HepG2 (cell line): ENCODE data around the gene MYH10. TPM values are rescaled to one million over a fixed set of nuclear protein-coding genes. Genes with fewer than 3 reads are reported as not detected.

Experiments
- ARNT2 ChIP-seq: sonication (generic); formaldehyde crosslinking; IDR thresholded peaks from 2 replicates; pipeline ENCODE4 v1.8.0; 2022; ENCODE audit warnings: mild to moderate bottlenecking, low read depth, missing genetic modification reagents, moderate library complexity
- ATAD3A ChIP-seq: sonication (generic); formaldehyde crosslinking; IDR thresholded peaks from 2 replicates; pipeline ENCODE4 v1.4.0; 2020; ENCODE audit warnings: missing genetic modification reagents
- BCL6 ChIP-seq: IDR thresholded peaks from 2 replicates; pipeline ENCODE4 v1.6.1; 2016; ENCODE audit warnings: missing genetic modification reagents, missing compliant biosample characterization
- CBX1 ChIP-seq: IDR thresholded peaks from one replicate; pipeline ENCODE4 v1.6.1; 2016; ENCODE audit warnings: antibody characterized with exemption, low read depth
- FOXA1 ChIP-seq, 2 experiments: fragments of 450-650 bp in 1 of 2; sonication (generic) in 1 of 2; formaldehyde crosslinking in 1 of 2; IDR thresholded peaks; 2 replicates each; pipeline versions ENCODE4 v1.4.0 to v1.6.1; 2016 to 2020; ENCODE audit warnings: missing genetic modification reagents in 1 of 2
- HMG20A ChIP-seq: IDR thresholded peaks from 2 replicates; pipeline ENCODE4 v1.6.1; 2016; ENCODE audit warnings: borderline replicate concordance
- JUND ChIP-seq: sonication (generic); formaldehyde crosslinking; IDR thresholded peaks from 2 replicates; pipeline ENCODE4 v1.8.0; 2022; ENCODE audit warnings: mild to moderate bottlenecking, missing genetic modification reagents
- MEIS2 ChIP-seq: sonication (generic); formaldehyde crosslinking; IDR thresholded peaks from 2 replicates; pipeline ENCODE4 v1.9.0; 2021; ENCODE audit warnings: mild to moderate bottlenecking, missing genetic modification reagents
- RBFOX2 ChIP-seq: fragments of 200-400 bp; formaldehyde crosslinking; IDR thresholded peaks from 2 replicates; pipeline ENCODE4 v1.6.1; 2017; ENCODE audit warnings: low read depth, mild to moderate bottlenecking, low read length
- SIX4 ChIP-seq: sonication (generic); formaldehyde crosslinking; IDR thresholded peaks from 2 replicates; pipeline ENCODE4 v1.4.0; 2020; ENCODE audit warnings: missing genetic modification reagents
- ZBTB7B ChIP-seq: sonication (generic); formaldehyde crosslinking; IDR thresholded peaks from 2 replicates; pipeline ENCODE4 v1.4.0; 2020; ENCODE audit warnings: missing genetic modification reagents
- ZKSCAN8 ChIP-seq: IDR thresholded peaks from 2 replicates; pipeline ENCODE4 v1.6.1; 2016; ENCODE audit warnings: borderline replicate concordance, missing genetic modification reagents, missing compliant biosample characterization
- ZNF138 ChIP-seq: sonication (generic); formaldehyde crosslinking; IDR thresholded peaks from 2 replicates; pipeline ENCODE4 v1.5.0; 2020; ENCODE audit warnings: mild to moderate bottlenecking, low read depth, missing genetic modification reagents
- ZNF607 ChIP-seq: sonication (generic); formaldehyde crosslinking; IDR thresholded peaks from 2 replicates; pipeline ENCODE4 v1.5.1; 2020; ENCODE audit warnings: missing genetic modification reagents, mild to moderate bottlenecking, borderline replicate concordance
- ZNF878 ChIP-seq: sonication (generic); formaldehyde crosslinking; IDR thresholded peaks from 2 replicates; pipeline ENCODE4 v1.8.1; 2023; ENCODE audit warnings: mild to moderate bottlenecking, missing genetic modification reagents, moderate library complexity
- polyA plus RNA-seq, 8 experiments: library from polyadenylated mRNA; depleted of rRNA in 3 of 8; stranded (reverse) in 7 of 8; unstranded in 1 of 8; fragments of >200 nt; fragmentation: Illumina TruSeq in 4 of 8; extraction: Trizol in 4 of 8; gene quantifications; 2 replicates each; pipeline versions ENCODE4 v1.2.1 to v1.2.3, GENCODE V29; 2011 to 2016; ENCODE audit warnings: low read depth in 4 of 8, missing spikeins in 1 of 8, mixed read lengths in 1 of 8; ENCODE audit not compliant: insufficient read depth in 1 of 8
- total RNA-seq, 5 experiments: library from RNA; depleted of rRNA; stranded (reverse); fragments of >200 nt; fragmentation: Illumina TruSeq; extraction: Trizol; gene quantifications; 2 replicates each; pipeline ENCODE4 v1.2.3, GENCODE V29; 2016; ENCODE audit warnings: low read depth in 1 of 5
- TF ChIP-seq, protein P1 (sequence below): fragments of 450-650 bp; IDR thresholded peaks from 2 replicates; pipeline ENCODE4 v1.6.1; 2016
- TF ChIP-seq, protein P2 (sequence below): IDR thresholded peaks from 2 replicates; pipeline ENCODE4 v1.6.1; 2016; ENCODE audit warnings: mild to moderate bottlenecking
- TF ChIP-seq, protein P3 (sequence below): sonication (generic); formaldehyde crosslinking; IDR thresholded peaks from 2 replicates; pipeline ENCODE4 v1.4.0; 2020; ENCODE audit warnings: missing genetic modification reagents, borderline replicate concordance
- TF ChIP-seq, protein P4 (sequence below): sonication (generic); formaldehyde crosslinking; IDR thresholded peaks from 2 replicates; pipeline ENCODE4 v1.5.0; 2020; ENCODE audit warnings: mild to moderate bottlenecking, missing genetic modification reagents, borderline replicate concordance

The MYH10 gene
- total and polyA plus RNA-seq, 2 of the 13 experiments (the other 11 are each of a cell fraction or from before 2014, with no cell fraction given), result 43.4 to 68.6 TPM

GRCh38 chr17:8542599-8543502 lies 87.7 kb downstream of the MYH10 start (continued):
- TF ChIP-seq SIX4 (CRISPR knock-in tag), result peak; percentile 65; the same call in 1 of the 2 replicates
- 0 out of 2 replicates have a peak, but pooled peaks have one; percentile 38 for TF ChIP-seq ARNT2
- no peak for TF ChIP-seq CBX1
- peak; percentile 72; the same call in 1 of the 2 replicates for TF ChIP-seq FOXA1 (IDR thresholded peaks at IDR 0.05)
- peak; percentile 97 for TF ChIP-seq FOXA1 (CRISPR knock-in tag; IDR thresholded peaks at IDR 0.05)
- peak; percentile 67; the same call in 1 of the 2 replicates for TF ChIP-seq MEIS2 (CRISPR knock-in tag)
- peak; percentile 46; the same call in 1 of the 2 replicates for TF ChIP-seq ZBTB7B (CRISPR knock-in tag)
- TF ChIP-seq HMG20A (CRISPR knock-in tag), result peak; percentile 79
- TF ChIP-seq, protein P1, sequence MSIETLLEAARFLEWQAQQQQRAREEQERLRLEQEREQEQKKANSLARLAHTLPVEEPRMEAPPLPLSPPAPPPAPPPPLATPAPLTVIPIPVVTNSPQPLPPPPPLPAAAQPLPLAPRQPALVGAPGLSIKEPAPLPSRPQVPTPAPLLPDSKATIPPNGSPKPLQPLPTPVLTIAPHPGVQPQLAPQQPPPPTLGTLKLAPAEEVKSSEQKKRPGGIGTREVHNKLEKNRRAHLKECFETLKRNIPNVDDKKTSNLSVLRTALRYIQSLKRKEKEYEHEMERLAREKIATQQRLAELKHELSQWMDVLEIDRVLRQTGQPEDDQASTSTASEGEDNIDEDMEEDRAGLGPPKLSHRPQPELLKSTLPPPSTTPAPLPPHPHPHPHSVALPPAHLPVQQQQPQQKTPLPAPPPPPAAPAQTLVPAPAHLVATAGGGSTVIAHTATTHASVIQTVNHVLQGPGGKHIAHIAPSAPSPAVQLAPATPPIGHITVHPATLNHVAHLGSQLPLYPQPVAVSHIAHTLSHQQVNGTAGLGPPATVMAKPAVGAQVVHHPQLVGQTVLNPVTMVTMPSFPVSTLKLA, result peak; percentile 50; the same call in 1 of the 2 replicates
- TF ChIP-seq ATAD3A, result no peak
- peak; percentile 79; the same call in 1 of the 2 replicates for TF ChIP-seq ZKSCAN8 (CRISPR knock-in tag)
- TF ChIP-seq, protein P2, sequence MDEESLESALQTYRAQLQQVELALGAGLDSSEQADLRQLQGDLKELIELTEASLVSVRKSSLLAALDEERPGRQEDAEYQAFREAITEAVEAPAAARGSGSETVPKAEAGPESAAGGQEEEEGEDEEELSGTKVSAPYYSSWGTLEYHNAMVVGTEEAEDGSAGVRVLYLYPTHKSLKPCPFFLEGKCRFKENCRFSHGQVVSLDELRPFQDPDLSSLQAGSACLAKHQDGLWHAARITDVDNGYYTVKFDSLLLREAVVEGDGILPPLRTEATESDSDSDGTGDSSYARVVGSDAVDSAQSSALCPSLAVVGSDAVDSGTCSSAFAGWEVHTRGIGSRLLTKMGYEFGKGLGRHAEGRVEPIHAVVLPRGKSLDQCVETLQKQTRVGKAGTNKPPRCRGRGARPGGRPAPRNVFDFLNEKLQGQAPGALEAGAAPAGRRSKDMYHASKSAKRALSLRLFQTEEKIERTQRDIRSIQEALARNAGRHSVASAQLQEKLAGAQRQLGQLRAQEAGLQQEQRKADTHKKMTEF, result peak; percentile 87
- no peak for TF ChIP-seq ZNF878 (CRISPR knock-in tag)
- TF ChIP-seq RBFOX2, result no peak
- TF ChIP-seq, protein P3, sequence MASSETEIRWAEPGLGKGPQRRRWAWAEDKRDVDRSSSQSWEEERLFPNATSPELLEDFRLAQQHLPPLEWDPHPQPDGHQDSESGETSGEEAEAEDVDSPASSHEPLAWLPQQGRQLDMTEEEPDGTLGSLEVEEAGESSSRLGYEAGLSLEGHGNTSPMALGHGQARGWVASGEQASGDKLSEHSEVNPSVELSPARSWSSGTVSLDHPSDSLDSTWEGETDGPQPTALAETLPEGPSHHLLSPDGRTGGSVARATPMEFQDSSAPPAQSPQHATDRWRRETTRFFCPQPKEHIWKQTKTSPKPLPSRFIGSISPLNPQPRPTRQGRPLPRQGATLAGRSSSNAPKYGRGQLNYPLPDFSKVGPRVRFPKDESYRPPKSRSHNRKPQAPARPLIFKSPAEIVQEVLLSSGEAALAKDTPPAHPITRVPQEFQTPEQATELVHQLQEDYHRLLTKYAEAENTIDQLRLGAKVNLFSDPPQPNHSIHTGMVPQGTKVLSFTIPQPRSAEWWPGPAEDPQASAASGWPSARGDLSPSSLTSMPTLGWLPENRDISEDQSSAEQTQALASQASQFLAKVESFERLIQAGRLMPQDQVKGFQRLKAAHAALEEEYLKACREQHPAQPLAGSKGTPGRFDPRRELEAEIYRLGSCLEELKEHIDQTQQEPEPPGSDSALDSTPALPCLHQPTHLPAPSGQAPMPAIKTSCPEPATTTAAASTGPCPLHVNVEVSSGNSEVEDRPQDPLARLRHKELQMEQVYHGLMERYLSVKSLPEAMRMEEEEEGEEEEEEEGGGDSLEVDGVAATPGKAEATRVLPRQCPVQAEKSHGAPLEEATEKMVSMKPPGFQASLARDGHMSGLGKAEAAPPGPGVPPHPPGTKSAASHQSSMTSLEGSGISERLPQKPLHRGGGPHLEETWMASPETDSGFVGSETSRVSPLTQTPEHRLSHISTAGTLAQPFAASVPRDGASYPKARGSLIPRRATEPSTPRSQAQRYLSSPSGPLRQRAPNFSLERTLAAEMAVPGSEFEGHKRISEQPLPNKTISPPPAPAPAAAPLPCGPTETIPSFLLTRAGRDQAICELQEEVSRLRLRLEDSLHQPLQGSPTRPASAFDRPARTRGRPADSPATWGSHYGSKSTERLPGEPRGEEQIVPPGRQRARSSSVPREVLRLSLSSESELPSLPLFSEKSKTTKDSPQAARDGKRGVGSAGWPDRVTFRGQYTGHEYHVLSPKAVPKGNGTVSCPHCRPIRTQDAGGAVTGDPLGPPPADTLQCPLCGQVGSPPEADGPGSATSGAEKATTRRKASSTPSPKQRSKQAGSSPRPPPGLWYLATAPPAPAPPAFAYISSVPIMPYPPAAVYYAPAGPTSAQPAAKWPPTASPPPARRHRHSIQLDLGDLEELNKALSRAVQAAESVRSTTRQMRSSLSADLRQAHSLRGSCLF (CRISPR knock-in tag), result no peak
- TF ChIP-seq, protein P4, sequence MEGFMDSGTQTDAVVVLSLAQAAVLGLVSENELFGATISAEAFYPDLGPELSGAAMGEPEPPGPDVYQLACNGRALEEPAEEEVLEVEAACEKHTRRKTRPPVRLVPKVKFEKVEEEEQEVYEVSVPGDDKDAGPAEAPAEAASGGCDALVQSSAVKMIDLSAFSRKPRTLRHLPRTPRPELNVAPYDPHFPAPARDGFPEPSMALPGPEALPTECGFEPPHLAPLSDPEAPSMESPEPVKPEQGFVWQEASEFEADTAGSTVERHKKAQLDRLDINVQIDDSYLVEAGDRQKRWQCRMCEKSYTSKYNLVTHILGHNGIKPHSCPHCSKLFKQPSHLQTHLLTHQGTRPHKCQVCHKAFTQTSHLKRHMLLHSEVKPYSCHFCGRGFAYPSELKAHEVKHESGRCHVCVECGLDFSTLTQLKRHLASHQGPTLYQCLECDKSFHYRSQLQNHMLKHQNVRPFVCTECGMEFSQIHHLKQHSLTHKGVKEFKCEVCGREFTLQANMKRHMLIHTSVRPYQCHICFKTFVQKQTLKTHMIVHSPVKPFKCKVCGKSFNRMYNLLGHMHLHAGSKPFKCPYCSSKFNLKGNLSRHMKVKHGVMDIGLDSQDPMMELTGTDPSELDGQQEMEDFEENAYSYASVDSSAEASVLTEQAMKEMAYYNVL (CRISPR knock-in tag), result no peak
- peak; percentile 70 for TF ChIP-seq BCL6 (CRISPR knock-in tag)
- no peak for TF ChIP-seq ZNF138 (CRISPR knock-in tag)
- TF ChIP-seq JUND (CRISPR knock-in tag), result peak; percentile 86
- TF ChIP-seq ZNF607 (CRISPR knock-in tag), result no peak
